HepG2 (cell line): ENCODE data around the gene HECTD2. TPM values are rescaled to one million over a fixed set of nuclear protein-coding genes. Genes with fewer than 3 reads are reported as not detected.
A peak's percentile ranks its signal among the peaks of the same experiment; 100 is the strongest.

Experiments used
- ATAC-seq: fragments of 200-7000 bp; cut with Tn5 transposase; 3 replicates; pipeline ENCODE4 v1.9.1; 2020; ENCODE audit warnings: mild to moderate bottlenecking, moderate library complexity
- BruUV-seq: library from RNA; stranded (reverse); fragments of 400-500 nt; replicated peaks from 2 replicates; lab custom pipeline; 2021; lab: Mats Ljungman, UMichigan
- CTCF ChIA-PET: fragments of 300-600 bp; formaldehyde crosslinking; extraction: SDS; loops from one replicate; lab custom pipeline; 2021; ENCODE audit warnings: low total read pairs, inconsistent platforms, low intra/inter-chr PET ratio; lab: Yijun Ruan, JAX
- POLR2A ChIA-PET: fragments of 350-600 bp; sonication (Branson Sonifier 250); formaldehyde crosslinking; loops from one replicate; lab custom pipeline; 2020; ENCODE audit warnings: antibody characterized with exemption, inconsistent platforms; lab: Yijun Ruan, JAX
- DNase-seq: peaks from one replicate; pipeline ENCODE4 v3.0.0-alpha.2; 2015; ENCODE audit warnings: low spot score
- FAIRE-seq: peaks from 3 replicates; lab custom pipeline; 2011; peaks lifted over from hg19 to GRCh38; lab: Jason Lieb, UNC
- H2AFZ ChIP-seq: one replicate; pipeline ENCODE4 v1.6.1; 2011; ENCODE audit warnings: low read length, inconsistent platforms
- H3K27ac ChIP-seq: fragments of 300-600 bp; 3 replicates; pipeline ENCODE4 v1.8.0; 2011; ENCODE audit warnings: mixed run types, mild to moderate bottlenecking, mixed read lengths, low read length, inconsistent platforms; ENCODE audit not compliant: insufficient read depth; ENCODE audit errors: extremely low read length
- H3K27me3 ChIP-seq, 2 experiments: fragments of 200-600 bp in 1 of 2; 2 replicates in 1 of 2; 3 replicates in 1 of 2; pipeline versions ENCODE4 v1.6.0 to v1.8.0; 2011; ENCODE audit warnings: low read length in 2 of 2, mild to moderate bottlenecking in 2 of 2, moderate library complexity in 2 of 2, inconsistent platforms in 1 of 2; ENCODE audit not compliant: insufficient read depth in 2 of 2, control insufficient read depth in 1 of 2
- H3K36me3 ChIP-seq, 2 experiments: fragments of 200-600 bp in 1 of 2; replicated peaks in 1 of 2; 2 replicates in 1 of 2; 3 replicates in 1 of 2; pipeline versions ENCODE4 v1.5.1 to v1.8.0; 2011; ENCODE audit warnings: low read length in 2 of 2, inconsistent platforms in 1 of 2; ENCODE audit not compliant: insufficient read depth in 2 of 2, control insufficient read depth in 1 of 2
- H3K4me1 ChIP-seq: 2 replicates; pipeline ENCODE4 v1.5.1; 2012; ENCODE audit warnings: low read length, inconsistent platforms; ENCODE audit not compliant: insufficient read depth
- H3K4me2 ChIP-seq: 2 replicates; pipeline ENCODE4 v1.6.0; 2011; ENCODE audit warnings: low read depth, low read length, inconsistent platforms
- H3K4me3 ChIP-seq, 3 experiments: fragments of 200-600 bp in 1 of 3; sonication (generic), shearing (Covaris generic) in 1 of 3; replicated peaks in 1 of 3; 2 replicates each; pipeline ENCODE4 v1.5.1; 2011 to 2016; ENCODE audit warnings: low read length in 3 of 3, inconsistent platforms in 2 of 3, low read depth in 2 of 3, mild to moderate bottlenecking in 2 of 3, control low read depth in 1 of 3, mixed read lengths in 1 of 3; ENCODE audit not compliant: insufficient read depth in 1 of 3
- H3K79me2 ChIP-seq: one replicate; pipeline ENCODE4 v1.6.1; 2011; ENCODE audit warnings: low read length, inconsistent platforms; ENCODE audit not compliant: insufficient read depth
- H3K9ac ChIP-seq: 2 replicates; pipeline ENCODE4 v1.6.0; 2011; ENCODE audit warnings: mild to moderate bottlenecking, low read depth, low read length, inconsistent platforms; ENCODE audit not compliant: insufficient read depth
- H3K9me3 ChIP-seq: 2 replicates; pipeline ENCODE4 v1.5.1; 2012; ENCODE audit warnings: mild to moderate bottlenecking, low read length
- H4K20me1 ChIP-seq: 2 replicates; pipeline ENCODE4 v1.6.0; 2011; ENCODE audit warnings: inconsistent platforms, mild to moderate bottlenecking, low read length, moderate library complexity; ENCODE audit not compliant: insufficient read depth
- HES4 ChIP-seq: sonication (generic); formaldehyde crosslinking; IDR thresholded peaks from 2 replicates; pipeline ENCODE4 v1.9.0; 2021; ENCODE audit warnings: mild to moderate bottlenecking, missing genetic modification reagents, borderline replicate concordance
- HNRNPL ChIP-seq: fragments of 200-400 bp; formaldehyde crosslinking; IDR thresholded peaks from 2 replicates; pipeline ENCODE4 v1.6.1; 2017; ENCODE audit warnings: mild to moderate bottlenecking, low read depth, low read length
- SRSF4 ChIP-seq: fragments of 200-400 bp; formaldehyde crosslinking; IDR thresholded peaks from one replicate; pipeline ENCODE4 v1.6.1; 2018; ENCODE audit warnings: mild to moderate bottlenecking, low read depth, low read length, moderate library complexity; ENCODE audit not compliant: poor library complexity, severe bottlenecking
- ZNF136 ChIP-seq: sonication (generic); formaldehyde crosslinking; IDR thresholded peaks from 2 replicates; pipeline ENCODE4 v1.8.1; 2022; ENCODE audit warnings: low read depth, mild to moderate bottlenecking, moderate library complexity, missing genetic modification reagents
- ZNF589 ChIP-seq: sonication (generic); formaldehyde crosslinking; conservative IDR thresholded peaks from 2 replicates; pipeline ENCODE4 v1.8.0; 2022; ENCODE audit warnings: mild to moderate bottlenecking, moderate library complexity, missing genetic modification reagents
- ZNF891 ChIP-seq: sonication (generic); formaldehyde crosslinking; IDR thresholded peaks from 2 replicates; pipeline ENCODE4 v1.5.0; 2020; ENCODE audit warnings: mild to moderate bottlenecking, missing genetic modification reagents
- WGBS: methylation state at CpG from one replicate; pipeline ENCODE4 v1.1.6; 2017; ENCODE audit warnings: low lambda C conversion rate; 5-methylcytosine and 5-hydroxymethylcytosine counted together
- in situ Hi-C: cut with HindIII; loops from 2 replicates; pipeline ENCODE4 v1.10.0; 2017; ENCODE audit warnings: low pct_unique_long_range_greater_than_20kb; ENCODE audit not compliant: extremely low pct_ligation_motif_present
- intact Hi-C: fragments of 100-400 bp; cut with micrococcal nuclease; formaldehyde crosslinking; loops from one replicate; pipeline ENCODE4 v1.10.0; 2022; ENCODE audit not compliant: unreplicated experiment
- polyA plus RNA-seq, 8 experiments: library from polyadenylated mRNA; depleted of rRNA in 3 of 8; stranded (reverse) in 7 of 8; unstranded in 1 of 8; fragments of >200 nt; fragmentation: Illumina TruSeq in 4 of 8; extraction: Trizol in 4 of 8; gene quantifications; 2 replicates each; pipeline versions ENCODE4 v1.2.1 to v1.2.3, GENCODE V29; 2011 to 2016; ENCODE audit warnings: low read depth in 4 of 8, missing spikeins in 1 of 8, mixed read lengths in 1 of 8; ENCODE audit not compliant: insufficient read depth in 1 of 8
- total RNA-seq, 5 experiments: library from RNA; depleted of rRNA; stranded (reverse); fragments of >200 nt; fragmentation: Illumina TruSeq; extraction: Trizol; gene quantifications; 2 replicates each; pipeline ENCODE4 v1.2.3, GENCODE V29; 2016; ENCODE audit warnings: low read depth in 1 of 5
- TF ChIP-seq, protein P1 (sequence below): sonication (generic); formaldehyde crosslinking; IDR thresholded peaks from 2 replicates; pipeline ENCODE4 v1.5.1; 2020; ENCODE audit warnings: missing genetic modification reagents, mild to moderate bottlenecking, borderline replicate concordance
- TF ChIP-seq, protein P2 (sequence below): sonication (generic); formaldehyde crosslinking; IDR thresholded peaks from 2 replicates; pipeline ENCODE4 v1.9.0; 2022; ENCODE audit warnings: missing genetic modification reagents, mild to moderate bottlenecking, borderline replicate concordance

HECTD2 gene
- total and polyA plus RNA-seq, 2 of the 13 experiments (the other 11 are each of a cell fraction or from before 2014, with no cell fraction given), result 3.2 to 5.2 TPM

DNA sequence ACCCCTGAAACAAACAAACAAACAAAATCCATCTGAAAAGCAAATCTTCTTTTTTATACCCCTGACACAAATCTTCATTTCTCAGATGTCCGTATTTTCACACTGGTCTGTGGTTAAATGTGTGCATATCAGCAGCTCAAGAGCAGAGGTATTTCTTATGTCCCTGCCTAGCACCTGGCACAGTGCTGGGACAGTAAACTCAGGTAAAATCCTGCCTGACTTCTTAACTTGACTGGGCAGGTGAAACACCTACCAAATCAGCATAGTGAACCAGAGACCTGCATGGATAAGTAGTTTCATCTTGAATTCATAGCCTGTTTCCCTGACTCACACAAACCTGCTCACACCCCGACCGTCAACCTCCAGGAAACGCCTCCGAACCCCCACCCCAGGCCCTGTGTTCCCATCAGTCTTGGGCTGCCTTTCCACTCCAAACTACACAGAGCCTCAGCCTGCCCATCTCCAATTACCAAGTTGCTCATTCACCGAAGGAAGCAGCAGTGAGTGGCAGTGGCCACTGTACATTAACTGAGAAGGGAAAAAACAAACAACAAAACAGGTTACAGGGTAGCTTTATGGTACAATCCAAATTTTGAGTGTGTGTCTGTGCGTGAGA is 109.9 kb downstream of the HECTD2 start:
- WGBS, result 54% methylated on average over 7 of the region's 7 CpGs
- CTCF ChIA-PET, result no interaction called here
- Histone ChIP-seq H4K20me1 (no peaks in the 10 kb centered on the region), H3K9me3 (peaks cover 4% of the 10 kb centered on the region; the same call in 1 of the 2 replicates), H3K27ac (no peak overlapping the region), H3K27me3 (no peaks in the 10 kb centered on the region), H2AFZ (no peak overlapping the region), H3K79me2 (no peaks in the 10 kb centered on the region), H3K4me3 (no peak overlapping the region), H3K4me1 (peaks cover 9% of the 10 kb centered on the region), H3K4me2 (no peak overlapping the region), H3K9ac (no peak overlapping the region), H3K36me3 (no peaks in the 10 kb centered on the region)
- no TSS peak for BruUV-seq
- FAIRE-seq, result no peak
- TF ChIP-seq HES4 (CRISPR knock-in tag), result no peak
- TF ChIP-seq, protein P1, sequence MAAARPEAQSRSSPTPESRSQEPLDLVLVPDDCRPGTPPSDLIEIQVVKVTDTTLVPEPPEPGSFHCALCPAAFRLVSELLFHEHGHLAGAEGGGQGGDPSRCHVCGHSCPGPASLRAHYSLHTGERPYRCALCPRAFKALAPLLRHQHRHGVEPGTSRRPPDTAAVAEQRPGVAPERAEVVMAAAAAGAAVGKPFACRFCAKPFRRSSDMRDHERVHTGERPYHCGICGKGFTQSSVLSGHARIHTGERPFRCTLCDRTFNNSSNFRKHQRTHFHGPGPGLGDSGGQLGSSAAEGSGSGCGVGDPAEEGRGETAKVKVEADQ (CRISPR knock-in tag), result no peak
- TF ChIP-seq ZNF589, result no peak
- TF ChIP-seq ZNF891, result no peak
- no peak for TF ChIP-seq HNRNPL
- TF ChIP-seq ZNF136 (CRISPR knock-in tag), result no peak
- TF ChIP-seq, protein P2, sequence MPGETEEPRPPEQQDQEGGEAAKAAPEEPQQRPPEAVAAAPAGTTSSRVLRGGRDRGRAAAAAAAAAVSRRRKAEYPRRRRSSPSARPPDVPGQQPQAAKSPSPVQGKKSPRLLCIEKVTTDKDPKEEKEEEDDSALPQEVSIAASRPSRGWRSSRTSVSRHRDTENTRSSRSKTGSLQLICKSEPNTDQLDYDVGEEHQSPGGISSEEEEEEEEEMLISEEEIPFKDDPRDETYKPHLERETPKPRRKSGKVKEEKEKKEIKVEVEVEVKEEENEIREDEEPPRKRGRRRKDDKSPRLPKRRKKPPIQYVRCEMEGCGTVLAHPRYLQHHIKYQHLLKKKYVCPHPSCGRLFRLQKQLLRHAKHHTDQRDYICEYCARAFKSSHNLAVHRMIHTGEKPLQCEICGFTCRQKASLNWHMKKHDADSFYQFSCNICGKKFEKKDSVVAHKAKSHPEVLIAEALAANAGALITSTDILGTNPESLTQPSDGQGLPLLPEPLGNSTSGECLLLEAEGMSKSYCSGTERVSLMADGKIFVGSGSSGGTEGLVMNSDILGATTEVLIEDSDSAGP, result no peak
- no peak for TF ChIP-seq SRSF4
- in situ Hi-C loops (no loop called here), intact Hi-C loops (no loop called here)
- DNase-seq, result no peak
- POLR2A ChIA-PET, result no interaction called here
- peak; percentile 57 for ATAC-seq
